ENCODE results near the gene LRRC10.
A peak's percentile ranks its signal among the peaks of the same experiment; 100 is the strongest.
"Not testable (repeated sequence)": the region's sequence is repeated elsewhere in the genome, so short reads cannot be mapped to it uniquely, and the experiment has no call there.

LRRC10 gene

GRCh38 chr12:69620077-69620476, 9.4 kb upstream of the LRRC10 start:
- no peak for DNase-seq (ENCODE audit: extremely low read depth in 1 of 2, low read depth in 1 of 2)

GRCh38 chr12:69619050-69619449, 8.3 kb upstream of the LRRC10 start:
- DNase-seq (ENCODE audit: extremely low read depth in 1 of 2, low read depth in 1 of 2) = no peak

- no peak for DNase-seq (ENCODE audit: extremely low read depth in 1 of 2, low read depth in 1 of 2)
Measured at GRCh38 chr12:69616025-69616424, 5.3 kb upstream of the LRRC10 start.

- no peak for DNase-seq (ENCODE audit: extremely low read depth in 1 of 2, low read depth in 1 of 2)
Measured at GRCh38 chr12:69613351-69613750, 2.6 kb upstream of the LRRC10 start.

GRCh38 chr12:69610126-69610525, 581 bp downstream of the LRRC10 start:
- DNase-seq (ENCODE audit: extremely low read depth in 1 of 2, low read depth in 1 of 2) = no peak

- no peak for DNase-seq (ENCODE audit: extremely low read depth in 1 of 2, low read depth in 1 of 2)
Measured at GRCh38 chr12:69608114-69608513, 2.6 kb downstream of the LRRC10 start.

- not testable (repeated sequence) for DNase-seq (ENCODE audit: extremely low read depth in 1 of 2, low read depth in 1 of 2)
Measured at GRCh38 chr12:69604275-69604674, 6.4 kb downstream of the LRRC10 start.

- DNase-seq (ENCODE audit: extremely low read depth in 1 of 2, low read depth in 1 of 2) = not testable (repeated sequence)
Measured at GRCh38 chr12:69603556-69603955, 7.2 kb downstream of the LRRC10 start.

- no peak for DNase-seq (ENCODE audit: extremely low read depth in 1 of 2, low read depth in 1 of 2)
Measured at GRCh38 chr12:69602954-69603353, 7.8 kb downstream of the LRRC10 start.

GRCh38 chr12:69601962-69602685, 8.6 kb downstream of the LRRC10 start:
- no peak for DNase-seq (ENCODE audit: extremely low read depth in 1 of 2, low read depth in 1 of 2)

GRCh38 chr12:69600804-69601203, 9.9 kb downstream of the LRRC10 start:
- no peak for DNase-seq (ENCODE audit: extremely low read depth in 1 of 2, low read depth in 1 of 2)

- DNase-seq (ENCODE audit: extremely low read depth in 1 of 2, low read depth in 1 of 2) = no peak
Measured at GRCh38 chr12:69598174-69598753, 12.4 kb downstream of the LRRC10 start.

- DNase-seq (ENCODE audit: extremely low read depth in 1 of 2, low read depth in 1 of 2) = no peak
Measured at GRCh38 chr12:69595689-69596088, 15.0 kb downstream of the LRRC10 start.

GRCh38 chr12:69589082-69589481, 21.6 kb downstream of the LRRC10 start:
- no peak for DNase-seq (ENCODE audit: extremely low read depth in 1 of 2, low read depth in 1 of 2)

GRCh38 chr12:69588527-69588926, 22.2 kb downstream of the LRRC10 start:
- DNase-seq (ENCODE audit: extremely low read depth in 1 of 2, low read depth in 1 of 2) = no peak

GRCh38 chr12:69585189-69586062, 25.3 kb downstream of the LRRC10 start, which contains the start of gene CCT2:
TSS of gene CCT2 (plus strand) at chr12:69585459. CDS start at chr12:69585522, 63 bp downstream.
- DNase-seq (ENCODE audit: extremely low read depth in 1 of 2, low read depth in 1 of 2) = peak; percentile 90 to 94

- no peak for DNase-seq (ENCODE audit: extremely low read depth in 1 of 2, low read depth in 1 of 2)
Measured at GRCh38 chr12:69583203-69583602, 27.5 kb downstream of the LRRC10 start.

- no peak for DNase-seq (ENCODE audit: extremely low read depth in 1 of 2, low read depth in 1 of 2)
Measured at GRCh38 chr12:69580074-69580473, 30.6 kb downstream of the LRRC10 start.

- DNase-seq (ENCODE audit: extremely low read depth in 1 of 2, low read depth in 1 of 2) = no peak
Measured at GRCh38 chr12:69579029-69579428, 31.7 kb downstream of the LRRC10 start.

GRCh38 chr12:69578283-69578682, 32.4 kb downstream of the LRRC10 start:
- DNase-seq (ENCODE audit: extremely low read depth in 1 of 2, low read depth in 1 of 2) = no peak

- DNase-seq (ENCODE audit: extremely low read depth in 1 of 2, low read depth in 1 of 2) = no peak
Measured at GRCh38 chr12:69575346-69575745, 35.4 kb downstream of the LRRC10 start.
